GM12878 (cell line): ENCODE measurements around the gene UNC50.

Experiments used
- CREM ChIP-seq: IDR thresholded peaks from 2 replicates; pipeline ENCODE4 v1.6.1; 2014; ENCODE audit warnings: antibody characterized with exemption, low read depth
- CTCF ChIP-seq, 3 experiments: IDR thresholded peaks in 2 of 3; conservative IDR thresholded peaks in 1 of 3; 2 replicates each; pipeline ENCODE4 v1.5.1; 2011; ENCODE audit warnings: low read depth in 3 of 3, low read length in 3 of 3, mild to moderate bottlenecking in 3 of 3, control low read depth in 2 of 3, moderate library complexity in 2 of 3, inconsistent platforms in 1 of 3, mixed read lengths in 1 of 3; ENCODE audit not compliant: control insufficient read depth in 2 of 3, insufficient read depth in 1 of 3; ENCODE audit errors: extremely low read depth in 1 of 3
- EP300 ChIP-seq, 2 experiments: fragments of 150-350 bp in 1 of 2; IDR thresholded peaks; 2 replicates each; pipeline ENCODE4 v1.6.1; 2011 to 2012; ENCODE audit warnings: low read depth in 2 of 2, low read length in 2 of 2, borderline replicate concordance in 1 of 2, improper control_type of control experiment in 1 of 2, inconsistent platforms in 1 of 2; ENCODE audit not compliant: control insufficient read depth in 1 of 2
- EZH2 ChIP-seq: IDR thresholded peaks from 2 replicates; pipeline ENCODE4 v1.6.1; 2012; ENCODE audit warnings: low read depth, mild to moderate bottlenecking, control low read depth, inconsistent platforms, low read length, borderline replicate concordance; ENCODE audit not compliant: control insufficient read depth
- MLLT1 ChIP-seq: fragments of 450-650 bp; IDR thresholded peaks from 2 replicates; pipeline ENCODE4 v1.6.1; 2016; ENCODE audit warnings: mild to moderate bottlenecking
- NR2C1 ChIP-seq: fragments of 450-650 bp; IDR thresholded peaks from 2 replicates; pipeline ENCODE4 v1.6.1; 2017; ENCODE audit warnings: antibody characterized with exemption, mild to moderate bottlenecking, moderate library complexity
- NRF1 ChIP-seq: conservative IDR thresholded peaks from 2 replicates; pipeline ENCODE4 v1.6.1; 2011; ENCODE audit warnings: mild to moderate bottlenecking, low read depth, low read length, improper control_type of control experiment
- PBX3 ChIP-seq: IDR thresholded peaks from 2 replicates; pipeline ENCODE4 v1.6.1; 2011; ENCODE audit warnings: mild to moderate bottlenecking, low read depth, low read length, moderate library complexity; ENCODE audit not compliant: insufficient replicate concordance
- POLR2AphosphoS5 ChIP-seq: IDR thresholded peaks from 2 replicates; pipeline ENCODE4 v1.6.1; 2011; ENCODE audit warnings: mild to moderate bottlenecking, low read length, inconsistent platforms
- SUZ12 ChIP-seq: fragments of 200-600 bp; sonication (generic); IDR thresholded peaks from one replicate; pipeline ENCODE4 v1.6.1; 2018; ENCODE audit warnings: antibody characterized with exemption, mild to moderate bottlenecking; ENCODE audit not compliant: unreplicated experiment
- ZBTB33 ChIP-seq: fragments of 450-650 bp; IDR thresholded peaks from 2 replicates; pipeline ENCODE4 v1.6.1; 2017; ENCODE audit warnings: mild to moderate bottlenecking
- ZNF274 ChIP-seq: IDR thresholded peaks from one replicate; pipeline ENCODE4 v1.8.0; 2011; ENCODE audit not compliant: insufficient read length, insufficient read depth

GRCh38 chr2:98559581-98559980, 48.8 kb upstream of the UNC50 start:
- TF ChIP-seq CTCF (IDR thresholded peaks at IDR 0.05 in 2 of 3, conservative IDR thresholded peaks at IDR 0.05 in 1 of 3; ENCODE audit: control insufficient read depth in 2 of 3, extremely low read depth in 1 of 3, insufficient read depth in 1 of 3, low read depth in 3 of 3, low read length in 3 of 3) (no peak), EP300 (IDR thresholded peaks at IDR 0.05; ENCODE audit: borderline replicate concordance in 1 of 2, control insufficient read depth in 1 of 2, low read depth in 2 of 2, low read length in 2 of 2) (no peak), CREM (no peak), MLLT1 (no peak), ZBTB33 (no peak), ZNF274 (no peak), SUZ12 (no peak), NR2C1 (no peak), EZH2 (no peak), PBX3 (no peak), POLR2AphosphoS5 (no peak), NRF1 (no peak)
